SK-N-SH (cell line): ENCODE measurements around the gene TCF7L2. TPM values are rescaled to one million over a fixed set of nuclear protein-coding genes. Genes with fewer than 3 reads are reported as not detected.

Experiments
- CTCF ChIA-PET: fragments of 300-600, 350-600 bp; formaldehyde crosslinking; extraction: SDS; loops from one replicate; lab custom pipeline; 2021; lab: Yijun Ruan, JAX
- POLR2A ChIA-PET: fragments of 350-600 bp; sonication (Branson Sonifier 250); formaldehyde crosslinking; extraction: SDS; loops from one replicate; lab custom pipeline; 2020; ENCODE audit warnings: antibody characterized with exemption, inconsistent platforms; lab: Yijun Ruan, JAX
- DNase-seq: peaks from one replicate; pipeline ENCODE4 v3.0.0; 2012
- H2AFZ ChIP-seq: fragments of 200-600 bp; sonication (generic); 2 replicates; pipeline ENCODE4 v1.8.1; 2016; ENCODE audit warnings: antibody characterized with exemption, mild to moderate bottlenecking, low read depth
- H3F3A ChIP-seq: fragments of 200-600 bp; sonication (generic); replicated peaks from 2 replicates; pipeline ENCODE3; 2016; ENCODE audit warnings: antibody characterized with exemption, mild to moderate bottlenecking; ENCODE audit not compliant: insufficient read depth
- H3K27ac ChIP-seq, 2 experiments: fragments of 200-500 bp in 1 of 2; fragments of 200-600 bp in 1 of 2; sonication (Bioruptor generic) in 1 of 2; sonication (generic), shearing (Covaris generic) in 1 of 2; 2 replicates each; pipeline versions ENCODE4 v1.5.1 to v1.6.1; 2014 to 2016; ENCODE audit warnings: low read depth in 2 of 2, inconsistent platforms in 1 of 2, low read length in 1 of 2, mild to moderate bottlenecking in 1 of 2, mixed read lengths in 1 of 2
- H3K27me3 ChIP-seq: fragments of 200-600 bp; sonication (generic), shearing (Covaris generic); 2 replicates; pipeline ENCODE4 v1.6.1; 2016; ENCODE audit warnings: mixed run types; ENCODE audit not compliant: insufficient read depth
- H3K36me3 ChIP-seq, 2 experiments: fragments of 200-500 bp in 1 of 2; fragments of 200-600 bp in 1 of 2; sonication (Bioruptor generic) in 1 of 2; sonication (generic) in 1 of 2; replicated peaks in 1 of 2; 2 replicates each; pipeline versions ENCODE3 to v1.5.1; 2014 to 2016; ENCODE audit warnings: low read length in 1 of 2, mild to moderate bottlenecking in 1 of 2; ENCODE audit not compliant: insufficient read depth in 2 of 2, control insufficient read depth in 1 of 2
- H3K4me1 ChIP-seq, 2 experiments: fragments of 200-500 bp in 1 of 2; fragments of 200-600 bp in 1 of 2; sonication (Bioruptor generic) in 1 of 2; sonication (generic), shearing (Covaris generic) in 1 of 2; 2 replicates each; pipeline versions ENCODE4 v1.5.1 to v1.6.1; 2014 to 2016; ENCODE audit warnings: low read depth in 1 of 2, low read length in 1 of 2, mixed run types in 1 of 2; ENCODE audit not compliant: insufficient read depth in 2 of 2, control insufficient read depth in 1 of 2
- H3K4me2 ChIP-seq: fragments of 200-600 bp; sonication (generic), shearing (Covaris generic); 2 replicates; pipeline ENCODE4 v1.6.1; 2017; ENCODE audit warnings: mixed run types
- H3K4me3 ChIP-seq, 2 experiments: fragments of 200-500 bp in 1 of 2; fragments of 200-600 bp in 1 of 2; sonication (Bioruptor generic) in 1 of 2; sonication (generic), shearing (Covaris generic) in 1 of 2; 2 replicates each; pipeline versions ENCODE4 v1.5.1 to v1.8.1; 2014 to 2016; ENCODE audit warnings: low read depth in 2 of 2, inconsistent platforms in 1 of 2, low read length in 1 of 2, mild to moderate bottlenecking in 1 of 2, mixed read lengths in 1 of 2, moderate library complexity in 1 of 2
- H3K79me2 ChIP-seq: fragments of 200-600 bp; sonication (generic); 2 replicates; pipeline ENCODE4 v1.8.1; 2017; ENCODE audit warnings: mild to moderate bottlenecking; ENCODE audit not compliant: insufficient read depth
- H3K9ac ChIP-seq: fragments of 200-600 bp; sonication (generic); 2 replicates; pipeline ENCODE4 v1.6.1; 2017; ENCODE audit warnings: mixed run types
- H3K9me2 ChIP-seq: fragments of 200-600 bp; sonication (generic); 2 replicates; pipeline ENCODE4 v1.6.1; 2017; ENCODE audit warnings: mixed run types
- H3K9me3 ChIP-seq: fragments of 200-600 bp; sonication (generic); 2 replicates; pipeline ENCODE4 v1.6.1; 2017; ENCODE audit warnings: mixed run types, mild to moderate bottlenecking, moderate library complexity
- H4K20me1 ChIP-seq: fragments of 200-600 bp; sonication (generic); 2 replicates; pipeline ENCODE4 v1.6.1; 2017; ENCODE audit warnings: mild to moderate bottlenecking, mixed run types; ENCODE audit not compliant: insufficient read depth
- CHD2 ChIP-seq: fragments of 150-350 bp; IDR thresholded peaks from 2 replicates; pipeline ENCODE4 v1.6.1; 2018; ENCODE audit warnings: low read length; ENCODE audit not compliant: partially characterized antibody
- CTCF ChIP-seq: fragments of 200-600 bp; sonication (generic); IDR thresholded peaks from 2 replicates; pipeline ENCODE4 v1.6.1; 2017; ENCODE audit warnings: antibody characterized with exemption, mild to moderate bottlenecking, moderate library complexity
- ELF1 ChIP-seq: IDR thresholded peaks from 2 replicates; pipeline ENCODE4 v1.4.0; 2012
- EZH2phosphoT487 ChIP-seq: fragments of 200-600 bp; sonication (generic); IDR thresholded peaks from 2 replicates; pipeline ENCODE4 v1.6.1; 2017; ENCODE audit warnings: low read depth, mixed run types, mild to moderate bottlenecking, antibody characterized with exemption, moderate library complexity, borderline replicate concordance
- FOSL2 ChIP-seq: IDR thresholded peaks from 2 replicates; pipeline ENCODE4 v1.4.0; 2012; ENCODE audit warnings: low read depth, mild to moderate bottlenecking, moderate library complexity, borderline replicate concordance
- FOXM1 ChIP-seq: IDR thresholded peaks from 2 replicates; pipeline ENCODE4 v1.4.0; 2012; ENCODE audit warnings: low read depth, mild to moderate bottlenecking
- IRF3 ChIP-seq: fragments of 150-350 bp; IDR thresholded peaks from 2 replicates; pipeline ENCODE4 v1.6.1; 2016; ENCODE audit warnings: mild to moderate bottlenecking, low read depth, low read length
- MAX ChIP-seq: IDR thresholded peaks from 2 replicates; pipeline ENCODE4 v1.4.0; 2012; ENCODE audit warnings: low read depth
- NFIC ChIP-seq: IDR thresholded peaks from 2 replicates; pipeline ENCODE4 v1.4.0; 2012; ENCODE audit warnings: borderline replicate concordance
- PBX3 ChIP-seq: IDR thresholded peaks from 2 replicates; pipeline ENCODE4; 2012
- REST ChIP-seq: IDR thresholded peaks from 2 replicates; pipeline ENCODE4 v1.6.1; 2012; ENCODE audit warnings: mild to moderate bottlenecking, low read depth, low read length, moderate library complexity
- RFX5 ChIP-seq: IDR thresholded peaks from 2 replicates; pipeline ENCODE4 v1.6.1; 2012; ENCODE audit warnings: mild to moderate bottlenecking, improper control_type of control experiment, low read length
- TAF1 ChIP-seq: IDR thresholded peaks from 2 replicates; pipeline ENCODE4 v1.6.1; 2012; ENCODE audit warnings: low read depth, mild to moderate bottlenecking, low read length, moderate library complexity, borderline replicate concordance
- TCF12 ChIP-seq: IDR thresholded peaks from 2 replicates; pipeline ENCODE4 v1.4.0; 2012
- TEAD4 ChIP-seq: IDR thresholded peaks from 2 replicates; pipeline ENCODE4 v1.4.0; 2012; ENCODE audit warnings: mild to moderate bottlenecking, borderline replicate concordance; ENCODE audit not compliant: insufficient read depth
- USF1 ChIP-seq: IDR thresholded peaks from 2 replicates; pipeline ENCODE4 v1.4.0; 2012; ENCODE audit warnings: low read depth, borderline replicate concordance
- YY1 ChIP-seq: IDR thresholded peaks from 2 replicates; pipeline ENCODE4 v1.4.0; 2012; ENCODE audit warnings: low read depth, mild to moderate bottlenecking
- WGBS: methylation state at CpG from one replicate; pipeline ENCODE4 v1.1.6; 2017; ENCODE audit warnings: low lambda C conversion rate; 5-methylcytosine and 5-hydroxymethylcytosine counted together
- polyA plus RNA-seq, 3 experiments: library from polyadenylated mRNA; depleted of rRNA; stranded (reverse); fragments of >200 nt; gene quantifications; 2 replicates each; pipeline ENCODE4 v1.2.3, GENCODE V29; 2012

Gene TCF7L2
- polyA plus RNA-seq, 1 of the 3 experiments (the other 2 are of a cell fraction) = 10.2 TPM

GRCh38 chr10:113049881-113050280 lies 99.8 kb downstream of the TCF7L2 start:
- Histone ChIP-seq H2AFZ (no peak overlapping the region), H3K4me2 (no peak overlapping the region), H3K27me3 (no peaks in the 10 kb centered on the region), H3F3A (peaks cover 19% of the 10 kb centered on the region), H3K27ac (no peak overlapping the region), H3K9me3 (no peaks in the 10 kb centered on the region), H3K4me1 (peaks cover 5 to 25% of the 10 kb centered on the region in 2 experiments), H3K9me2 (no peaks in the 10 kb centered on the region), H3K4me3 (no peak overlapping the region), H3K79me2 (peaks cover 46% of the 10 kb centered on the region; the same call in 1 of the 2 replicates), H4K20me1 (peaks cover 10% of the 10 kb centered on the region; the same call in 1 of the 2 replicates), H3K9ac (no peak overlapping the region), H3K36me3 (no peaks in the 10 kb centered on the region)
- ChIA-PET POLR2A (no interaction called here), CTCF (interaction anchor here (0.8 kb wide), 1 partner anchor 9 kb away, joined by 7 read pairs; no protein-coding TSS in a partner anchor)
- DNase-seq = no peak
- TF ChIP-seq CHD2 (no peak), NFIC (no peak), TCF12 (no peak), RFX5 (no peak), ELF1 (no peak), YY1 (no peak), FOSL2 (no peak), CTCF (no peak), MAX (no peak), FOXM1 (no peak), PBX3 (no peak), TAF1 (no peak), USF1 (no peak), TEAD4 (no peak), REST (no peak), EZH2phosphoT487 (no peak), IRF3 (no peak)
- WGBS = 88% methylated on average over 5 of the region's 5 CpGs
